ENCODE measurements around the gene SOS1. TPM values are rescaled to one million over a fixed set of nuclear protein-coding genes. Genes with fewer than 3 reads are reported as not detected.

SOS1 gene
- total and polyA plus RNA-seq, 2 of the 13 experiments (the other 11 are each of a cell fraction or from before 2014, with no cell fraction given), result 20.8 to 60.4 TPM

- Histone ChIP-seq H3K4me1 (ENCODE audit: insufficient read depth, low read length) (peaks cover 22% of the 10 kb centered on the region), H3K9ac (ENCODE audit: insufficient read depth, low read depth, low read length) (no peak overlapping the region), H2AFZ (ENCODE audit: low read length) (no peak overlapping the region), H3K27me3 (ENCODE audit: control insufficient read depth in 1 of 2, insufficient read depth in 2 of 2, low read length in 2 of 2) (no peaks in the 10 kb centered on the region), H3K36me3 (replicated peaks in 1 of 2; ENCODE audit: control insufficient read depth in 1 of 2, insufficient read depth in 2 of 2, low read length in 2 of 2) (no peaks in the 10 kb centered on the region), H3K79me2 (ENCODE audit: insufficient read depth, low read length) (no peaks in the 10 kb centered on the region), H3K4me2 (ENCODE audit: low read depth, low read length) (no peak overlapping the region), H3K27ac (ENCODE audit: extremely low read length, insufficient read depth, low read length) (no peak overlapping the region), H3K4me3 (replicated peaks in 1 of 3; ENCODE audit: insufficient read depth in 1 of 3, low read depth in 2 of 3, low read length in 3 of 3) (no peak overlapping the region), H3K9me3 (ENCODE audit: low read length) (no peaks in the 10 kb centered on the region), H4K20me1 (ENCODE audit: insufficient read depth, low read length) (no peaks in the 10 kb centered on the region)
- ATAC-seq (no peak), FAIRE-seq (no peak), DNase-seq (ENCODE audit: low spot score) (no peak)
- intact Hi-C loops (cut with micrococcal nuclease; ENCODE audit: unreplicated experiment), result no loop called here
- ChIA-PET CTCF (ENCODE audit: low intra/inter-chr PET ratio, low total read pairs) (no interaction called here), POLR2A (interaction anchor here (2.1 kb wide), 1 partner anchor 32 kb away, joined by 10 read pairs; the partner anchor contains the start of gene SOS1)
- in situ Hi-C loops (cut with HindIII; ENCODE audit: extremely low pct_ligation_motif_present, low pct_unique_long_range_greater_than_20kb), result no loop called here
- whole genome bisulfite sequencing (ENCODE audit: low lambda C conversion rate), result 52% methylated on average over 2 of the region's 2 CpGs
- no TSS peak for BruUV-seq (replicated peaks)
- TF ChIP-seq HNRNPK (IDR thresholded peaks at IDR 0.05; ENCODE audit: low read depth, low read length, poor library complexity, severe bottlenecking), result no peak
- TF ChIP-seq E2F5 (CRISPR knock-in tag; conservative IDR thresholded peaks at IDR 0.05), result no peak
- no peak for TF ChIP-seq ZNF644 (CRISPR knock-in tag; IDR thresholded peaks at IDR 0.05; ENCODE audit: low read depth)
These were observed 31.7 kb upstream of the SOS1 start for GRCh38 chr2:39152504-39152903.

GRCh38 chr2:39150890-39151497 is 30.1 kb upstream of the SOS1 start:
- Histone ChIP-seq H3K4me2 (ENCODE audit: low read depth, low read length) (peak overlapping the region; percentile 67), H3K27me3 (ENCODE audit: control insufficient read depth in 1 of 2, insufficient read depth in 2 of 2, low read length in 2 of 2) (no peaks in the 10 kb centered on the region), H4K20me1 (ENCODE audit: insufficient read depth, low read length) (no peaks in the 10 kb centered on the region), H3K79me2 (ENCODE audit: insufficient read depth, low read length) (no peaks in the 10 kb centered on the region), H3K4me3 (replicated peaks in 1 of 3; ENCODE audit: insufficient read depth in 1 of 3, low read depth in 2 of 3, low read length in 3 of 3) (no peak overlapping the region), H3K9ac (ENCODE audit: insufficient read depth, low read depth, low read length) (no peak overlapping the region), H3K36me3 (replicated peaks in 1 of 2; ENCODE audit: control insufficient read depth in 1 of 2, insufficient read depth in 2 of 2, low read length in 2 of 2) (no peaks in the 10 kb centered on the region), H3K4me1 (ENCODE audit: insufficient read depth, low read length) (peaks cover 22% of the 10 kb centered on the region), H3K27ac (ENCODE audit: extremely low read length, insufficient read depth, low read length) (no peak overlapping the region), H2AFZ (ENCODE audit: low read length) (no peak overlapping the region), H3K9me3 (ENCODE audit: low read length) (no peaks in the 10 kb centered on the region)
- peak; percentile 96 for FAIRE-seq
- WGBS (ENCODE audit: low lambda C conversion rate), result 21% methylated on average over 9 of the region's 9 CpGs
- peak; percentile 97 for ATAC-seq
- DNase-seq (ENCODE audit: low spot score), result peak; percentile 67
- CTCF ChIA-PET (ENCODE audit: low intra/inter-chr PET ratio, low total read pairs), result no interaction called here
- POLR2A ChIA-PET, result interaction anchor here (1.0 to 2.1 kb wide), 5 partner anchors 11 to 400 kb away, joined by 3 to 10 read pairs (median 4); partner anchors contain the start of genes SOS1 and SRSF7
- intact Hi-C loops (cut with micrococcal nuclease; ENCODE audit: unreplicated experiment) (loop anchor here (1.0 kb wide), 1 partner anchor 30 kb away; the partner anchor contains the start of gene SOS1), in situ Hi-C loops (cut with HindIII; ENCODE audit: extremely low pct_ligation_motif_present, low pct_unique_long_range_greater_than_20kb) (no loop called here)
- BruUV-seq (replicated peaks), result no TSS peak
- TF ChIP-seq KDM5A (IDR thresholded peaks at IDR 0.05; ENCODE audit: borderline replicate concordance, low read length) (no peak), TRIM24 (CRISPR knock-in tag; IDR thresholded peaks at IDR 0.05) (peak; percentile 70; the same call in 1 of the 2 replicates), ZNF275 (CRISPR knock-in tag; IDR thresholded peaks at IDR 0.05; ENCODE audit: borderline replicate concordance) (no peak), RXRA (CRISPR knock-in tag; IDR thresholded peaks at IDR 0.05) (peak; percentile 90), ZNF644 (CRISPR knock-in tag; IDR thresholded peaks at IDR 0.05; ENCODE audit: low read depth) (0 out of 2 replicates have a peak, but pooled peaks have one; percentile 38), HOXA9 (CRISPR knock-in tag; IDR thresholded peaks at IDR 0.05; ENCODE audit: borderline replicate concordance) (no peak), CHD2 (IDR thresholded peaks at IDR 0.05; ENCODE audit: low read depth, low read length) (no peak), ZNF709 (CRISPR knock-in tag; IDR thresholded peaks at IDR 0.05) (peak; percentile 42; the same call in 1 of the 2 replicates)
- TF ChIP-seq, protein P1, sequence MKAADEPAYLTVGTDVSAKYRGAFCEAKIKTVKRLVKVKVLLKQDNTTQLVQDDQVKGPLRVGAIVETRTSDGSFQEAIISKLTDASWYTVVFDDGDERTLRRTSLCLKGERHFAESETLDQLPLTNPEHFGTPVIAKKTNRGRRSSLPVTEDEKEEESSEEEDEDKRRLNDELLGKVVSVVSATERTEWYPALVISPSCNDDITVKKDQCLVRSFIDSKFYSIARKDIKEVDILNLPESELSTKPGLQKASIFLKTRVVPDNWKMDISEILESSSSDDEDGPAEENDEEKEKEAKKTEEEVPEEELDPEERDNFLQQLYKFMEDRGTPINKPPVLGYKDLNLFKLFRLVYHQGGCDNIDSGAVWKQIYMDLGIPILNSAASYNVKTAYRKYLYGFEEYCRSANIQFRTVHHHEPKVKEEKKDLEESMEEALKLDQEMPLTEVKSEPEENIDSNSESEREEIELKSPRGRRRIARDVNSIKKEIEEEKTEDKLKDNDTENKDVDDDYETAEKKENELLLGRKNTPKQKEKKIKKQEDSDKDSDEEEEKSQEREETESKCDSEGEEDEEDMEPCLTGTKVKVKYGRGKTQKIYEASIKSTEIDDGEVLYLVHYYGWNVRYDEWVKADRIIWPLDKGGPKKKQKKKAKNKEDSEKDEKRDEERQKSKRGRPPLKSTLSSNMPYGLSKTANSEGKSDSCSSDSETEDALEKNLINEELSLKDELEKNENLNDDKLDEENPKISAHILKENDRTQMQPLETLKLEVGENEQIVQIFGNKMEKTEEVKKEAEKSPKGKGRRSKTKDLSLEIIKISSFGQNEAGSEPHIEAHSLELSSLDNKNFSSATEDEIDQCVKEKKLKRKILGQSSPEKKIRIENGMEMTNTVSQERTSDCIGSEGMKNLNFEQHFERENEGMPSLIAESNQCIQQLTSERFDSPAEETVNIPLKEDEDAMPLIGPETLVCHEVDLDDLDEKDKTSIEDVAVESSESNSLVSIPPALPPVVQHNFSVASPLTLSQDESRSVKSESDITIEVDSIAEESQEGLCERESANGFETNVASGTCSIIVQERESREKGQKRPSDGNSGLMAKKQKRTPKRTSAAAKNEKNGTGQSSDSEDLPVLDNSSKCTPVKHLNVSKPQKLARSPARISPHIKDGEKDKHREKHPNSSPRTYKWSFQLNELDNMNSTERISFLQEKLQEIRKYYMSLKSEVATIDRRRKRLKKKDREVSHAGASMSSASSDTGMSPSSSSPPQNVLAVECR (CRISPR knock-in tag; IDR thresholded peaks at IDR 0.05; ENCODE audit: borderline replicate concordance), result peak; percentile 62; the same call in 1 of the 2 replicates

Data from HepG2 (cell line).